H9 (cell line): ENCODE measurements around the gene TBATA. TPM values are rescaled to one million over a fixed set of nuclear protein-coding genes. Genes with fewer than 3 reads are reported as not detected.
"Not testable (repeated sequence)": the region's sequence is repeated elsewhere in the genome, so short reads cannot be mapped to it uniquely, and the experiment has no call there.

Experiments
- DNase-seq: peaks from one replicate; pipeline ENCODE4 v3.0.0-alpha.2; 2017
- H2AFZ ChIP-seq: one replicate; pipeline ENCODE4 v1.6.1; 2013; ENCODE audit warnings: mild to moderate bottlenecking, low read length, control low read depth, moderate library complexity
- H2AK5ac ChIP-seq: 2 replicates; pipeline ENCODE4 v1.6.1; 2013; ENCODE audit warnings: low read length, control low read depth, mixed read lengths; ENCODE audit not compliant: insufficient read length
- H2BK120ac ChIP-seq: one replicate; pipeline ENCODE4 v1.6.1; 2013; ENCODE audit warnings: low read depth, mild to moderate bottlenecking, low read length, control low read depth, inconsistent platforms; ENCODE audit not compliant: poor library complexity, severe bottlenecking
- H2BK12ac ChIP-seq: 2 replicates; pipeline ENCODE4 v1.6.1; 2013; ENCODE audit warnings: low read length, control low read depth, mixed read lengths, low read depth; ENCODE audit not compliant: insufficient read length
- H2BK15ac ChIP-seq: 2 replicates; pipeline ENCODE4 v1.6.1; 2013; ENCODE audit warnings: low read depth, low read length, control low read depth
- H2BK20ac ChIP-seq: one replicate; pipeline ENCODE4 v1.6.1; 2013; ENCODE audit warnings: low read depth, mild to moderate bottlenecking, low read length, control low read depth, inconsistent platforms; ENCODE audit not compliant: poor library complexity, severe bottlenecking
- H2BK5ac ChIP-seq: 2 replicates; pipeline ENCODE4 v1.6.1; 2013; ENCODE audit warnings: low read length, control low read depth, mixed read lengths; ENCODE audit not compliant: insufficient read length
- H3K14ac ChIP-seq: 2 replicates; pipeline ENCODE4 v1.6.1; 2013; ENCODE audit warnings: low read length, control low read depth; ENCODE audit not compliant: insufficient read depth
- H3K18ac ChIP-seq: 2 replicates; pipeline ENCODE4 v1.6.1; 2013; ENCODE audit warnings: low read depth, mild to moderate bottlenecking, mixed read lengths, low read length, control low read depth; ENCODE audit not compliant: insufficient read length
- H3K23ac ChIP-seq: 2 replicates; pipeline ENCODE4 v1.6.1; 2013; ENCODE audit warnings: low read length, control low read depth, mixed read lengths, low read depth; ENCODE audit not compliant: insufficient read length
- H3K23me2 ChIP-seq: 2 replicates; pipeline ENCODE4 v1.6.1; 2013; ENCODE audit warnings: low read depth, mild to moderate bottlenecking, mixed read lengths, low read length, control low read depth; ENCODE audit not compliant: insufficient read length, poor library complexity, severe bottlenecking
- H3K27ac ChIP-seq: 2 replicates; pipeline ENCODE4 v1.5.1; 2013; ENCODE audit warnings: low read length, control low read depth, mixed read lengths, low read depth; ENCODE audit not compliant: insufficient read length
- H3K27me3 ChIP-seq: 2 replicates; pipeline ENCODE4 v1.6.1; 2013; ENCODE audit warnings: low read length, control low read depth, inconsistent platforms; ENCODE audit not compliant: insufficient read depth
- H3K4ac ChIP-seq: 2 replicates; pipeline ENCODE4 v1.6.1; 2013; ENCODE audit warnings: low read depth, mild to moderate bottlenecking, control low read depth, inconsistent platforms, low read length, moderate library complexity
- H3K4me1 ChIP-seq: 2 replicates; pipeline ENCODE4 v1.6.1; 2013; ENCODE audit warnings: low read length, control low read depth, inconsistent platforms; ENCODE audit not compliant: insufficient read depth
- H3K4me2 ChIP-seq: 2 replicates; pipeline ENCODE4 v1.6.1; 2013; ENCODE audit warnings: low read length, control low read depth, mixed read lengths; ENCODE audit not compliant: insufficient read length, insufficient read depth
- H3K56ac ChIP-seq: 2 replicates; pipeline ENCODE4 v1.6.1; 2013; ENCODE audit warnings: low read depth, mild to moderate bottlenecking, mixed read lengths, low read length, control low read depth; ENCODE audit not compliant: insufficient read length
- H3K79me1 ChIP-seq: 2 replicates; pipeline ENCODE4 v1.6.1; 2013; ENCODE audit warnings: low read depth, mild to moderate bottlenecking, moderate library complexity, low read length, control low read depth, inconsistent platforms; ENCODE audit not compliant: insufficient read depth, poor library complexity, severe bottlenecking
- H3K79me2 ChIP-seq: 2 replicates; pipeline ENCODE4 v1.6.1; 2013; ENCODE audit warnings: low read length, control low read depth, inconsistent platforms; ENCODE audit not compliant: insufficient read depth
- H3K9ac ChIP-seq: 2 replicates; pipeline ENCODE4 v1.6.1; 2013; ENCODE audit warnings: low read length, control low read depth, mixed read lengths; ENCODE audit not compliant: insufficient read length; ENCODE audit errors: extremely low read depth
- H3K9me3 ChIP-seq: one replicate; pipeline ENCODE4 v1.6.1; 2013; ENCODE audit warnings: low read depth, low read length, inconsistent platforms; ENCODE audit not compliant: control insufficient read depth
- H3T11ph ChIP-seq: one replicate; pipeline ENCODE4 v1.6.1; 2013; ENCODE audit warnings: mild to moderate bottlenecking, low read length, control low read depth, inconsistent platforms
- H4K20me1 ChIP-seq: one replicate; pipeline ENCODE4 v1.6.1; 2013; ENCODE audit not compliant: control insufficient read depth, insufficient read length, insufficient read depth
- H4K5ac ChIP-seq: 2 replicates; pipeline ENCODE4 v1.6.1; 2013; ENCODE audit warnings: low read depth, mild to moderate bottlenecking, mixed read lengths, low read length, control low read depth; ENCODE audit not compliant: insufficient read length
- H4K8ac ChIP-seq: replicated peaks from 2 replicates; pipeline ENCODE4 v1.6.1; 2013; ENCODE audit warnings: low read length, control low read depth, mixed read lengths, low read depth; ENCODE audit not compliant: insufficient read length
- H4K91ac ChIP-seq: 2 replicates; pipeline ENCODE4 v1.6.1; 2013; ENCODE audit warnings: low read depth, mild to moderate bottlenecking, moderate library complexity, mixed read lengths, low read length, control low read depth; ENCODE audit not compliant: insufficient read length
- H3K27ac Mint-ChIP-seq, 3 experiments: 2 replicates in 2 of 3; 3 replicates in 1 of 3; pipeline ENCODE4 v1.8.0; 2020 to 2021; ENCODE audit warnings: mixed read lengths in 3 of 3, mild to moderate bottlenecking in 1 of 3, moderate library complexity in 1 of 3
- H3K27me3 Mint-ChIP-seq: 2 replicates; pipeline ENCODE4 v1.8.0; 2021; ENCODE audit warnings: low read depth, mild to moderate bottlenecking, moderate library complexity, mixed read lengths
- H3K36me3 Mint-ChIP-seq, 3 experiments: 2 replicates in 2 of 3; 3 replicates in 1 of 3; pipeline ENCODE4 v1.8.0; 2020 to 2021; ENCODE audit warnings: low read depth in 3 of 3, mixed read lengths in 3 of 3; ENCODE audit not compliant: insufficient read depth in 1 of 3
- H3K4me1 Mint-ChIP-seq, 2 experiments: 2 replicates each; pipeline ENCODE4 v1.8.0; 2020; ENCODE audit warnings: mixed read lengths in 2 of 2
- H3K4me3 Mint-ChIP-seq, 2 experiments: 2 replicates in 1 of 2; 3 replicates in 1 of 2; pipeline ENCODE4 v1.8.0; 2020 to 2021; ENCODE audit warnings: mild to moderate bottlenecking in 2 of 2, mixed read lengths in 2 of 2, moderate library complexity in 1 of 2
- H3K9me3 Mint-ChIP-seq, 2 experiments: 2 replicates in 1 of 2; 3 replicates in 1 of 2; pipeline ENCODE4 v1.8.0; 2020; ENCODE audit warnings: mild to moderate bottlenecking in 2 of 2, mixed read lengths in 2 of 2, moderate library complexity in 1 of 2
- CTCF ChIP-seq: fragments of 200-600 bp; sonication (generic); conservative IDR thresholded peaks from 3 replicates; pipeline ENCODE4 v1.8.0; 2021; ENCODE audit warnings: antibody characterized with exemption, mild to moderate bottlenecking
- whole genome bisulfite sequencing: extraction: QIAGEN DNeasy Blood & Tissue Kit; methylation state at CpG from one replicate; pipeline ENCODE4 v1.1.7; 2013; ENCODE audit warnings: missing lambda C conversion rate, low lambda C conversion rate, mixed read lengths; ENCODE audit not compliant: insufficient read length; ENCODE audit errors: extremely low coverage; 5-methylcytosine and 5-hydroxymethylcytosine counted together
- total RNA-seq: library from RNA; stranded (reverse); gene quantifications from 2 replicates; pipeline ENCODE4 v1.2.1, GENCODE V29; 2021

TBATA gene
- total RNA-seq, 1 experiment from 2014 or later, result not detected

DNA sequence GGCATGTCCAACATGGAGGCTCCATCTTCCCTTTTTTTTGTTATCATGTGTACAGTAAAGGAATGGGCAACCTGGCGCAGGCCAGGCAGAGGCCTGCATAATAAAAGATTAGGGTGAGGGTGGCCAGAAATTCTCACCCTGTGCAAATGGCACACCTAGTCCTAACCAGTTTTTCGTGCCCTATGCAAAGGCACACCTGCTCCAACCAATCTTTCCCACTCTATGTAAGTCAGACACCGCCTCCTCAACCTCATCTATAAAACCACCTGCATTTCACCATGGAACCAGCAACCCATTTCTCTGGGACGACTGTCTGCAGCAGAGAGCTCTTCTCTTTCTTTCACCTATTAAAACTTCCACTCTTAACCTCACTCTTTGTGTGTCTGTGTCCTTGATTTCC is 16.1 kb downstream of the TBATA start:
- no peak overlapping the region for H2BK20ac ChIP-seq
- Mint-ChIP-seq H3K9me3 (peaks cover 19 to 22% of the 10 kb centered on the region in 2 experiments), H3K4me3 (no peak overlapping the region), H3K27me3 (peaks cover 5% of the 10 kb centered on the region), H3K4me1 (no peaks in the 10 kb centered on the region), H3K27ac (no peak overlapping the region), H3K36me3 (peaks cover 8 to 18% (median 17%) of the 10 kb centered on the region in 3 experiments; a peak in 6 of 7 replicates)
- H3K4me1 ChIP-seq, result no peaks in the 10 kb centered on the region
- H4K91ac ChIP-seq, result no peak overlapping the region
- no peak overlapping the region for H3K23ac ChIP-seq
- no peaks in the 10 kb centered on the region for H3K27me3 ChIP-seq
- no peaks in the 10 kb centered on the region for H3K79me2 ChIP-seq
- no peaks in the 10 kb centered on the region for H3K9me3 ChIP-seq
- H2BK5ac ChIP-seq, result no peak overlapping the region
- no peak overlapping the region for H3T11ph ChIP-seq
- DNase-seq, result no peak
- no peak overlapping the region for H3K9ac ChIP-seq
- H3K27ac ChIP-seq, result no peak overlapping the region
- H3K56ac ChIP-seq, result no peak overlapping the region
- no peak overlapping the region for H3K18ac ChIP-seq
- H4K8ac ChIP-seq, result no peak overlapping the region
- H3K4ac ChIP-seq, result no peak overlapping the region
- TF ChIP-seq CTCF, result no peak
- H2AFZ ChIP-seq, result no peak overlapping the region
- no peak overlapping the region for H3K4me2 ChIP-seq
- no peak overlapping the region for H2BK12ac ChIP-seq
- no peaks in the 10 kb centered on the region for H3K79me1 ChIP-seq
- no peak overlapping the region for H4K5ac ChIP-seq
- H3K14ac ChIP-seq, result no peak overlapping the region
- H4K20me1 ChIP-seq, result no peaks in the 10 kb centered on the region
- no peak overlapping the region for H2BK15ac ChIP-seq
- H2AK5ac ChIP-seq, result no peak overlapping the region
- no peak overlapping the region for H2BK120ac ChIP-seq
- no peaks in the 10 kb centered on the region for H3K23me2 ChIP-seq
- no CpG with 5 or more reads among the region's 4 CpGs for WGBS

DNA sequence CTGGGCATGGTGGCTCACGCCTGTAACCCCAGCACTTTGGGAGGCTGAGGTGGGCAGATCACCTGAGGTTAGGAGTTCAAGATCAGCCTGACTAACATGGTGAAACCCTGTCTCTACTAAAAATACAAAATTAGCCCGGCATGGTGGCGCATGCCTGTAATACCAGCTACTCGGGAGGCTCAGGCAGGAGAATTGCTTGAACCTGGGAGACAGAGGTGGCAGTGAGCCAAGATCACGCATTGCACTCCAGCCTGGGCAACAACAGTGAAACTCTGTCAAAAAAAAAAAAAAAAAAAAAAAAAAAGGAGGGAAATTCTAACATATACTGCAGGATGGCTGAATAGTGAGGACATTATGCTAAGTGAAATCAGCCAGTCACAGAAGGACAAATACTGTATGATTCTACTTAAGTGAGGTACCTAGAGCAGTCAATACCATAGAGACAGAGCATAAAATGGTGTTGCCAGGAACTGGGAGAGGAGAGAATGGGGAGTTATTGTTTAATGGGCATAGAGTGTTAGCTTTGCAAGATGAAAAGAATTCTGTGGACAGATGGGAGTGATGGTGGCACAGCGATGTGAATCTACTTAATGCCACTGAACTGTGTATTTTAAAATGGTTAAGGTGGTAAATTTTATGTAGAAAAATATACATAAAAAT is 17.0 kb downstream of the TBATA start:
- not testable (repeated sequence) for H4K8ac ChIP-seq, H4K5ac ChIP-seq, H3K27me3 ChIP-seq, H3K4ac ChIP-seq, H3K79me1 ChIP-seq, H4K20me1 ChIP-seq, H3K27ac Mint-ChIP-seq, H3K4me3 Mint-ChIP-seq, H3K4me1 ChIP-seq, H3K4me2 ChIP-seq, H3K9me3 ChIP-seq, H3K4me1 Mint-ChIP-seq, H2BK120ac ChIP-seq, H3K79me2 ChIP-seq, H3K56ac ChIP-seq, DNase-seq, H3K27ac ChIP-seq, H3K23me2 ChIP-seq, H3K9ac ChIP-seq, H2BK12ac ChIP-seq, H2AFZ ChIP-seq, H3K14ac ChIP-seq, H2BK5ac ChIP-seq, H3K27me3 Mint-ChIP-seq, H3K23ac ChIP-seq, H3T11ph ChIP-seq, H2BK20ac ChIP-seq, H2AK5ac ChIP-seq, H3K18ac ChIP-seq, H4K91ac ChIP-seq, H2BK15ac ChIP-seq
- H3K36me3 Mint-ChIP-seq, result peaks cover 8 to 18% (median 17%) of the 10 kb centered on the region in 3 experiments; a peak in 6 of 7 replicates
- WGBS, result no CpG with 5 or more reads among the region's 6 CpGs
- peaks cover 19 to 22% of the 10 kb centered on the region in 2 experiments for H3K9me3 Mint-ChIP-seq
